GM21423 (cell line): ENCODE measurements around the gene KRT33A.

ENCODE experiments used
- ATAC-seq: cut with Tn5 transposase; IDR thresholded peaks from one replicate; pipeline ENCODE4 v1.9.1; 2021; ENCODE audit warnings: mild to moderate bottlenecking, moderate library complexity; ENCODE audit not compliant: unreplicated experiment

The KRT33A gene

GRCh38 chr17:41331606-41332005 is 19.0 kb downstream of the KRT33A start:
- no peak for ATAC-seq

- ATAC-seq, result no peak
Observed at GRCh38 chr17:41329279-41329948, 21.2 kb downstream of the KRT33A start.

GRCh38 chr17:41328207-41328606 is 22.4 kb downstream of the KRT33A start:
- ATAC-seq, result no peak

GRCh38 chr17:41327411-41328120 is 23.1 kb downstream of the KRT33A start:
- ATAC-seq, result no peak

- no peak for ATAC-seq
Observed at GRCh38 chr17:41326173-41327145, 24.2 kb downstream of the KRT33A start.

- ATAC-seq, result no peak
Observed at GRCh38 chr17:41325611-41326010, 25.0 kb downstream of the KRT33A start.

- ATAC-seq, result no peak
Observed at GRCh38 chr17:41325126-41325525, 25.5 kb downstream of the KRT33A start.

- ATAC-seq, result no peak
Observed at GRCh38 chr17:41324180-41325075, 26.2 kb downstream of the KRT33A start.

GRCh38 chr17:41322903-41323895 is 27.4 kb downstream of the KRT33A start:
- no peak for ATAC-seq

- no peak for ATAC-seq
Observed at GRCh38 chr17:41322094-41322902, 28.3 kb downstream of the KRT33A start.

- no peak for ATAC-seq
Observed at GRCh38 chr17:41318231-41318630, 32.4 kb downstream of the KRT33A start.

GRCh38 chr17:41315814-41316445 is 34.7 kb downstream of the KRT33A start:
- ATAC-seq, result no peak

- no peak for ATAC-seq
Observed at GRCh38 chr17:41315204-41315794, 35.3 kb downstream of the KRT33A start, which contains the start of gene KRTAP17-1. Gene KRTAP17-1, minus strand, starts transcription at chr17:41315710. Its CDS starts 60 bp downstream, at chr17:41315650.

- ATAC-seq, result no peak
Observed at GRCh38 chr17:41311111-41311510, 39.5 kb downstream of the KRT33A start.

- peak; percentile 16 for ATAC-seq
Observed at GRCh38 chr17:41308918-41309359, 41.7 kb downstream of the KRT33A start, which contains the start of gene KRTAP16-1. Gene KRTAP16-1, minus strand, starts transcription at chr17:41309309. Its CDS starts 56 bp downstream, at chr17:41309253.

- ATAC-seq, result peak; percentile 50
Observed at GRCh38 chr17:41308251-41308917, 42.2 kb downstream of the KRT33A start.

- no peak for ATAC-seq
Observed at GRCh38 chr17:41307647-41308046, 43.0 kb downstream of the KRT33A start.
